NOMO-1 treated with DMSO at 0.1 percent for 48 hours (cell line): Measurements from ENCODE around the gene RAD51B.
"Not testable (repeated sequence)": the region's sequence is repeated elsewhere in the genome, so short reads cannot be mapped to it uniquely, and the experiment has no call there.

Experiments
- DNase-seq: peaks from one replicate; lab custom pipeline; 2025; ENCODE audit not compliant: unreplicated experiment; lab: John Stamatoyannopoulos, UW

RAD51B gene

DNA sequence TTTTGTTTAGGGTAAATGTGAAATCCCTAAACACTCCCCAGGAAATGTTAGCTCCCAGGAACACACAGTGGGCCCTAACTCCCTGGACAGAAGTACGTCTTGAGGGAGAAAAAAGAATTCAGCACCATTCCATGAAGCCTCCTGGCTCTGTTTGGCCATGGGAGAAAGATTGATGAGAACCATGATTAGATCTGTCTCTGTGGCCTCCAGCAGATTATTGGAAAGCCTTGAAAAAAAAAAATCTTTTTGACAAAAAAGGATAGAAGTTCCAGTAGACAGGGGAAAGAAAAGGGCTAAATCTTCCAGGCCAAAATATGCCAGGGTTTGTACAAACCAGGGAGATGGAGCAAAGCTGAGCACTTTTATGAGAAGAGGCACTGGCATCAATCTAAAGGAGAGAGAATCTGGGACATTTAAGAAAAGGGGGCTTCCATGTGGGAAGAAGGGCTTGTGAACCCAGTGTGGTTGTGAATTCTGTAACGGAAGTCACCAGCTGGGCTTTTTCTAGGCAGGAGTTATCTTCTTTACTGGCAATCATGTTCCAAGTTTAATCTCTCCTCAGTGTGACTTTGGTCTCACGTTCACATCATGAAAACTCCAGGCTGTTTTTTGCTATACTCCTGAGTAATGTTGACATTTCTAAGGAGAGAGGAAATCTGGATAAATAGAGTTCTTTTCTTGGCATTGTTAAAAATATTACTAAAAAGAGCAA is 426.7 kb downstream of the RAD51B start:
- no peak for DNase-seq

GRCh38 chr14:68246786-68247105 is 427.2 kb downstream of the RAD51B start:
- DNase-seq, result no peak

DNA sequence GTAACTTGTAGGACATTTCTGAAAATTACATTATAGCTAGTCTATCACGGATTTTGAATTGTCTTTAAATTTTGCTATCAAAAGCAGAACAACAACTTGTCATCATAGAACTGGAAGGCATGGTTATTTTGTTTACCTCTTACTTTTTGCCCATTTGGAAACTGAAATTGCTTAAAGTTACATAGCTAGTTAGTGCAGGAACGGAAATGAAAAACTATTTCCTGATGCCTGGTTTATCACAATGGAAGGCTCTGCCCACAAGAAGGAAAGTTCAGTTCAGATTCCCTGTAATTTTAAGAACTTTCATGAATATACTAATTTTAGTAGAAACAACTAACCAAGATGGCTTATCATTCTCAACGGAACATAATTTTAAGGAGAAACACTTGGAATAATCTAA is 427.7 kb downstream of the RAD51B start:
- DNase-seq, result no peak

- DNase-seq, result peak; percentile 73
Measured at GRCh38 chr14:68247676-68248268, 428.2 kb downstream of the RAD51B start.

DNA sequence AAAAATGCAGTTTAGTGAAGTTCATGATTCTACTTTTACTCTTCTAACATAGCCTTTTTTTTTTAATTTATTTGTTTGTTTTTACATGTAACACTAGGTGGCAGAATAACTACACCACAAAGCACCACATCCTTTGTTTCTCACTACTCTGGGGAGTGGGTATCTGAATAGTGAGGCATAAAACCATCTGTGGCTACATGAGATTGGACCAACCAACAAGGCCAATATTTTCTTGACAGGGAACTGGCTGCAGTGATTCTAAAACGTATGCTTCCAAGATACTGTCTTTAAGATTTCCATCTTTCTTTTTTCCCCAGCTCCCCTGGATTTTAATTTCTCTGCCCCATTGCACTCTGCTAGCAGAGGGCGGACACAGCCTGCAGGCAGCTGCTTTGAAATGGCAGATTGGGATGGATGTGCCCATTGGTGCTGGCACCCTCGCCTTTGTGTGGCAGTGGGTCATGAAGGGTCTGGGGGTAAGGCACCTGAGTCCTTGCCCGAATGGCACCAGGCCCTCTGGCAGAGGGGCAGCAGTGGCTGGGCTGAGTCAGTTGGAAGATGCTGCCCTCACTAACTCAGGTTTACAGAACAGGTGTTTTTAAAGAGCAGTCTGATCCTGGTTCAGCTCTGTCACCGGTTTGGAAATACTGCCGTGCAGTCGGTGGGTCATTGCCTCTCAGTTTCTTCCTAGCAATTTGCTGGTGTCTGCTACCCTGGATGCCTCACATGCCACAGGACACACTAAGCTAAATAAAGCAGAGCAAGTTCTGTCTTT is 429.1 kb downstream of the RAD51B start:
- DNase-seq, result peak; percentile 31

GRCh38 chr14:68249661-68250451 is 430.3 kb downstream of the RAD51B start:
- no peak for DNase-seq

GRCh38 chr14:68250927-68251768 is 431.6 kb downstream of the RAD51B start:
- no peak for DNase-seq

DNA sequence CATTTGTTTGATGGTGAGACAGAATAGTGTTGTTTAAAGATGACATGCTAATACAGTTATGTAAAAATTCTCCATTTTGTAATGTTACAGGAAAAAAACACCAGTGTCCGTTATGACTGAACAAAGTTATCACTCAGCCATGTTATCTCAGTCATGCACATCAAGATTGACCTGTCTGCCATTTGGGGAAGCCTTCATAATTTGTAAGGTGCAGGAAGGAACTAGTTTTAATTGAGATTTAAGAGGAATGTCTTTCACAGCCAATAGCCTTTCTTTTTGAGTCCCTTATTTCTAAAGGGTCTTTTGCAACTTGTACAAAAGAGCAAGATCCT is 432.2 kb downstream of the RAD51B start:
- no peak for DNase-seq

- no peak for DNase-seq
Measured at GRCh38 chr14:68253160-68253780, 433.7 kb downstream of the RAD51B start.

DNA sequence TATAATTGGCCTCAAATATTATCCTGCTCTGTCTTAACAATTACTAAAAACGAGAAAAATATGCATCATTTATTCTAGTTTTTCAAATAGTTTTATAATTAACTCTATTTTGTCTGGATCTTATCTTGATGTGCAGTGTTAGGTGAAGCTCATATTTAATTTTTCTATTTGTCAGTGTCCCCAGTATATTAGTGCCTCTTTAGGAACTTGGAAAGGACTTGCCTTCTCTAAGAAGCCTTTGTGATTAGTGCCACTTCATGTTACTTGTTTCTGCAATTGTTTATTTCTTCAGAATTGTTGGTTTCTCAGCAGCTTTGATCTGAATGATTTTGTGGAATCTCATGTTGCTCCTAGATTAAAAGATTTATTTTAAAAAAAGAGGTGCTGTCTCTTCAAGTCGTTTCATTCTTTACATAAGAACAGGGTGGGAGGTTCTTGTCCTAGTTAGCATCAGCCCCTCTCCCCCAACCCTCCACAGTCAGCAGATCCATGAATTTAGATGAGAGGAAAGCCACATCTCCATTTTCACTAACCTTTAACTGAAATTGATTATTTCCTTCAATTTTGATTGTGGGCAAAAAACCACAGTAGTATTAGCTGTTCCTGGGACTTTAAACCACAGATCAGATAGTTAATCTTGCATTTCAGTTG is 434.4 kb downstream of the RAD51B start:
- no peak for DNase-seq

GRCh38 chr14:68254669-68255527 is 435.3 kb downstream of the RAD51B start:
- DNase-seq, result no peak

DNA sequence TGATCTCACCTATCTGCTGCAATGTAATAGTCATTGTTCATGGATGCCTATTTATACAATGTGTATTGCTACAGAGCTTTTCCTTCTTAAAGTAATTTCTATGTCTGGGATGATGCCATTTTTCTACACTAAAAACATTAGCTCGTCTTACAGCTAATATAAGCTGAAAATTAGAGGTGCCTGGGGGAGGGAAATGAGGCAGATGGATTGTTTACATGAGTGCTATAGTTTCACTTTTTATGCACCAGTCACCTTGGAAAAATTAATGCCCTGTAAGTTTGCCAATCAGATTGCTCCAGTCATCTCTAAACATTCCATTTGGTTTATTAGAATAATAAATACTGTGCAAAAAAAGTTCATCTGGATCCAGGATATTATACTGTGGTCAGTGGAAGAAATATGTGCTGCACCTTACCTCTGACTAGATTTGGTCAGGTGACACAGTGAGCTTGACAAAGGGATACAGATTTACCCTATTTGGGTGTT is 436.2 kb downstream of the RAD51B start:
- DNase-seq, result no peak

- DNase-seq, result no peak
Measured at GRCh38 chr14:68257969-68258368, 438.4 kb downstream of the RAD51B start.

DNA sequence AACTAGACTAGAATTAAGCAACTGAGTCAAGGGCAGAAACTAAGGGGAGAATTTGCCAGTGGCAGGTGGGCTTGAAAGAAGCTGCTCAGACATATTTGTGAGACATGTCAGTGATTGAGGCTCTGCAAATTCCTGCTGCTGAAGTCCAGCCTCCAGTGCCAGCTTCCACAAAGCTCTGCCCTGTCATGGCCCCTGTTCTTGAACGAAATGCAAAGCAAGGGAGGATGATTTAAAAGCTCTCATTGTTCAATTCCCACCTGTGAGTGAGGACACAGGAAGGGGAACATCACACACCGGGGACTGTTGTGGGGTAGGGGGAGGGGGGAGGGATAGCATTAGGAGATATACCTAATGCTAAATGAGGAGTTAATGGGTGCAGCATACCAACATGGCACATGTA is 439.4 kb downstream of the RAD51B start:
- DNase-seq, result not testable (repeated sequence)

- no peak for DNase-seq
Measured at GRCh38 chr14:68260121-68260520, 440.5 kb downstream of the RAD51B start.

DNA sequence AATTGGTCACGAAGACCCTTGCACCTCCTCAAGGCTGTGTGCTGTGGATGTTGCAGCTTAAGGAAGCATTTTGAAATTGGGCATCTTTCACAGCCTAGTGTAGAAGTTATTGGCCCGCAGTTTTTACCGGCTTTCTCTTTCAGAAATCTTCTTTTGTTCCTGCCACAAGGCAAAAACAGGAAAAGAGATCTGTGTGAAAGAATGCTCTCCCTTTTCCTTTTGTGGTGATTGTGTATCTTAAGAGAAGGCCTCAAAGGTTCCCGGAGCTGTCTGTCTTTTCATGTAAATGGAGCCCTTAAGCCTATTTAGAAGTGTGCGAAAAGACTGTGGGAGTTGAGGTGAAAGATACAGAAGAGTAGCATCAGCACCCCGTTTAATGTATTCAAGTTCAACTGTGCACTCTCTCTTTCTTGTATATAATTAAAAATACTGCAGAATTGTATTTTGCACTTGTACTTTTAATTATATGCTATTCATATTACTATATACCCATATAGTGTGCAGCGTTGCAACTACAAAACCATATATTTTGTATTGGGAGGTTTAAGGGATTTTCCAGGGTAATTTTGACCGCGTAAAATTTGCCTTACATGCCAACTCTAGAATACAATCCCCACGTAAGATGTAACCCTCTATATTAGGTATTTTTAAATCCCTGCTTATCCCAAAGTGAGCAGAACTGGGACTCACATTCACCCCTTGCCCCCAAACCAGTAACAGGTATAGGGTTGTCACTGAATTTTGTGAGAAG is 441.7 kb downstream of the RAD51B start:
- no peak for DNase-seq

DNA sequence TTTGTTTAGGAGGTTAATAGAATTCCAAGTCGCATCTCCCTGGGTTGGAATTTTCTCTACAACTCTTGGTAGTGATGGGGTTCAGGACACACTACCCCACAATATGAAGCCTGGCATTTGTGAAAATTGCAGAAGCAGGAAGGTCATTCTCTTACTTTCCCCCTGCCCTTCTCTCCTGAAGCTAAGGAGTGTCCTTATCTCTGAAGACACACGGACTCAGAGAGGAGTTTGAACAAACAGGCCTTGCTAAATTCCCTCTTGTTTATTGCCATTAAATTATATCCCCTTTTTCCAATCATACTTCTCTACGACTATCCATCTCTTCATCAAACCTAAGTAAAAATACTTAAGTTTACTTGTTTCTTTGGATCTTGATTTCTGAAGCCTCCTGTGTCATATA is 443.0 kb downstream of the RAD51B start:
- no peak for DNase-seq
